ENCODE results near the gene SEZ6. TPM values are rescaled to one million over a fixed set of nuclear protein-coding genes. Genes with fewer than 3 reads are reported as not detected.

SEZ6 gene
- total and polyA plus RNA-seq, 7 donors = 0.04 TPM; not detected in 6

GRCh38 chr17:29038085-29038795 lies 32.4 kb upstream of the SEZ6 start:
- 19 to 26% (median 19%) methylated on average over 15 of the region's 15 CpGs for WGBS, 3 donors

GRCh38 chr17:29037739-29038084 lies 31.9 kb upstream of the SEZ6 start:
- no peaks in the 10 kb centered on the region for H3K36me3 ChIP-seq (ENCODE audit: insufficient read depth in 1 of 2, low read depth in 1 of 2)
- peaks cover 5% of the 10 kb centered on the region for H3K4me1 ChIP-seq
- H3K9me3 ChIP-seq = no peaks in the 10 kb centered on the region
- DNase-seq (no peak), ATAC-seq (no peak)
- WGBS, 3 donors = 35 to 59% (median 48%) methylated on average over 9 to 10 of the region's 10 CpGs
- H3K27me3 ChIP-seq (ENCODE audit: insufficient read depth in 3 of 3, low read length in 2 of 3) = peaks cover 0 to 31% (median 11%) of the 10 kb centered on the region in 3 donors
- H3K27ac ChIP-seq = no peak overlapping the region
- intact Hi-C loops (cut with DNase I) = no loop called here
- TF ChIP-seq CTCF (IDR thresholded peaks at IDR 0.05) = no peak
- H3K4me3 ChIP-seq = no peak overlapping the region

More at GRCh38 chr17:29038085-29038795, 32.4 kb upstream of the SEZ6 start:
- Histone ChIP-seq H3K27ac (no peak overlapping the region), H3K36me3 (ENCODE audit: insufficient read depth in 1 of 2, low read depth in 1 of 2) (no peaks in the 10 kb centered on the region), H3K27me3 (ENCODE audit: insufficient read depth in 3 of 3, low read length in 2 of 3) (peaks cover 0 to 31% (median 11%) of the 10 kb centered on the region in 3 donors), H3K4me1 (peaks cover 5% of the 10 kb centered on the region), H3K9me3 (no peaks in the 10 kb centered on the region), H3K4me3 (no peak overlapping the region)
- ATAC-seq (no peak), DNase-seq (no peak)
- intact Hi-C loops (cut with DNase I) = no loop called here
- no peak for TF ChIP-seq CTCF (IDR thresholded peaks at IDR 0.05)

GRCh38 chr17:29036584-29036983 lies 30.8 kb upstream of the SEZ6 start:
- DNase-seq (no peak), ATAC-seq (no peak)
- H3K4me3 ChIP-seq = no peak overlapping the region
- no peaks in the 10 kb centered on the region for H3K36me3 ChIP-seq (ENCODE audit: insufficient read depth in 1 of 2, low read depth in 1 of 2)
- H3K4me1 ChIP-seq = peaks cover 5% of the 10 kb centered on the region
- H3K9me3 ChIP-seq = no peaks in the 10 kb centered on the region
- no peak for TF ChIP-seq CTCF (IDR thresholded peaks at IDR 0.05)
- H3K27ac ChIP-seq = no peak overlapping the region
- 79 to 86% (median 83%) methylated on average over 5 of the region's 5 CpGs for WGBS, 3 donors
- peaks cover 0 to 33% (median 12%) of the 10 kb centered on the region in 3 donors for H3K27me3 ChIP-seq (ENCODE audit: insufficient read depth in 3 of 3, low read length in 2 of 3)
- intact Hi-C loops (cut with DNase I) = no loop called here

- H3K36me3 ChIP-seq (ENCODE audit: insufficient read depth in 1 of 2, low read depth in 1 of 2) = no peaks in the 10 kb centered on the region
- no peaks in the 10 kb centered on the region for H3K4me1 ChIP-seq
- no peak overlapping the region for H3K4me3 ChIP-seq
- H3K9me3 ChIP-seq = no peaks in the 10 kb centered on the region
- peaks cover 0 to 44% (median 12%) of the 10 kb centered on the region in 3 donors for H3K27me3 ChIP-seq (ENCODE audit: insufficient read depth in 3 of 3, low read length in 2 of 3)
- ATAC-seq (no peak), DNase-seq (no peak)
- 73 to 84% (median 82%) methylated on average over 1 of the region's 1 CpG for WGBS, 3 donors
- H3K27ac ChIP-seq = no peak overlapping the region
- intact Hi-C loops (cut with DNase I) = no loop called here
- TF ChIP-seq CTCF (IDR thresholded peaks at IDR 0.05) = no peak
These were observed 28.7 kb upstream of the SEZ6 start for GRCh38 chr17:29034510-29034909.

- ATAC-seq (no peak), DNase-seq (no peak)
- H3K4me3 ChIP-seq = no peak overlapping the region
- WGBS, 3 donors = 17 to 30% (median 19%) methylated on average over 6 of the region's 6 CpGs
- no peaks in the 10 kb centered on the region for H3K9me3 ChIP-seq
- H3K27me3 ChIP-seq (ENCODE audit: insufficient read depth in 3 of 3, low read length in 2 of 3) = peaks cover 0 to 39% (median 12%) of the 10 kb centered on the region in 3 donors
- no peak for TF ChIP-seq CTCF (IDR thresholded peaks at IDR 0.05)
- no peaks in the 10 kb centered on the region for H3K36me3 ChIP-seq (ENCODE audit: insufficient read depth in 1 of 2, low read depth in 1 of 2)
- H3K27ac ChIP-seq = no peak overlapping the region
- H3K4me1 ChIP-seq = no peaks in the 10 kb centered on the region
- intact Hi-C loops (cut with DNase I) = no loop called here
These were observed 27.0 kb upstream of the SEZ6 start for GRCh38 chr17:29032857-29033197.
